ENCODE results near the gene CDK6. TPM values are rescaled to one million over a fixed set of nuclear protein-coding genes. Genes with fewer than 3 reads are reported as not detected.

CDK6 gene
- total and polyA plus RNA-seq, 2 experiments from 2014 or later = 7.4 to 23.7 TPM

GRCh38 chr7:92765725-92766124 lies 70.6 kb downstream of the CDK6 start (continued):
- TF ChIP-seq ZNF462 (CRISPR knock-in tag; IDR thresholded peaks at IDR 0.05) (no peak), ZNF331 (CRISPR knock-in tag; IDR thresholded peaks at IDR 0.05; ENCODE audit: low read depth) (no peak), POLR2AphosphoS5 (IDR thresholded peaks at IDR 0.05; ENCODE audit: low read depth) (no peak), ZNF114 (CRISPR knock-in tag; IDR thresholded peaks at IDR 0.05) (no peak), ETS1 (IDR thresholded peaks at IDR 0.05) (no peak), STAT1 (IDR thresholded peaks at IDR 0.05; ENCODE audit: unreplicated experiment) (no peak), EZH2 (IDR thresholded peaks at IDR 0.05; ENCODE audit: low read depth, unreplicated experiment) (no peak), JUNB (IDR thresholded peaks at IDR 0.05; ENCODE audit: unreplicated experiment) (no peak)
